HL-60/S4 treated with phorbol 12-myristate 13-acetate at 8.2 ng/mL for 4 days and 3 days (cell line): ENCODE data around the gene HS2ST1.

Experiments
- in situ Hi-C: fragments of 300-500 bp; cut with MboI; formaldehyde crosslinking; loops from 2 replicates; pipeline ENCODE4 v1.15.0; 2022; ENCODE audit warnings: low sequenced_read_pairs

HS2ST1 gene

DNA sequence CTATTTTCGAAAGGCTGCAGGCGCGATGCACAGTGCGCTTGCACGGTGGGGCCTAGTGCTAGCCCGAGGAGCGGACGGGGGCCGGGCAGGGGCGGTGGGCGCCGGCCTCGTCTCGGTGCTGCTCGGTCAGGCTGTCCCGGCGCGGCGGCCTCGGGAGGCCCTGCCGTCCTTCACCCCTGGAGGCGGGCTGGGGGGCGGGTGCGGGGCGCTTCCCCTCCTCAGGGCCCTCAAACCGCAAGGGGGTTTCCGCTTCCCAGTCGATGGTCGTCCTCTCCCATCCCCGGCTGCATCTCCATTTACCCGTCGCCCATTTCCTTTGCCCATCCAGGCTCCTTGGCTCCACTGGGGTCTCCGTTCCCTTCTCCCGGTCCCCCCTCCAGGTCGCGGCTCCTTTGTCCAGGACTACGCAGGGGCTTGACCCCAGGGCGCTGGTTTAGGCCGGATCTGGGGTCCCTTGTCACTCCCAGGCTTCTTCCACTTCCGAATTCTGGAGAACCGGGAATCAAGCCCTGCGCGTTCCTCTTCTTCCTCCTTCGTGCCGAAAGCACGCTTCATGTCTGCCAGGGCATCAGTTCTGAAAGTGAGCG is 217.9 kb downstream of the HS2ST1 start:
- in situ Hi-C loops = loop anchor here (25.0 kb wide), 1 partner anchor 830 kb away; no protein-coding TSS in a partner anchor

DNA sequence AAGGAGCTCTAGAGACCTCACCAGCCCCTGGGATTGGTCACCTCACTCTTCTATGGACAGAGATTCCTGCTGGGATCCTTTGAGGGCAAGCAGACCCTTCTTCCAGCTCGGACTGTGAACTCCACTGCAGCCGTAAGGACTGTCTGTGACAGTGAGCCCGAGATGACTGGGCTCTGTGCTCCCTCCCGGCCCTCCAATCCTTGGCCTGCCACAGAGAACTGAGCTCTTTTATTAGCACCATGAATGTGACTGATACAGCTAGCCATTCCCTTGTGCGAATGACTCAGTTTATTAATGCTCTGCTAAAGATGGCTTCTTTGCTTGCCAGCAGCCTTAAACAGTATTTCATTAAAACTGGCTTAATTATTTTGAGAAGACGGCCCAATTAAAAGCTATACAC is 219.6 kb downstream of the HS2ST1 start:
- in situ Hi-C loops = loop anchor here (25.0 kb wide), 1 partner anchor 828 kb away; no protein-coding TSS in a partner anchor

- in situ Hi-C loops = loop anchor here (25.0 kb wide), 1 partner anchor 828 kb away; no protein-coding TSS in a partner anchor
Measured at GRCh38 chr1:87134625-87135328, 220.3 kb downstream of the HS2ST1 start.

DNA sequence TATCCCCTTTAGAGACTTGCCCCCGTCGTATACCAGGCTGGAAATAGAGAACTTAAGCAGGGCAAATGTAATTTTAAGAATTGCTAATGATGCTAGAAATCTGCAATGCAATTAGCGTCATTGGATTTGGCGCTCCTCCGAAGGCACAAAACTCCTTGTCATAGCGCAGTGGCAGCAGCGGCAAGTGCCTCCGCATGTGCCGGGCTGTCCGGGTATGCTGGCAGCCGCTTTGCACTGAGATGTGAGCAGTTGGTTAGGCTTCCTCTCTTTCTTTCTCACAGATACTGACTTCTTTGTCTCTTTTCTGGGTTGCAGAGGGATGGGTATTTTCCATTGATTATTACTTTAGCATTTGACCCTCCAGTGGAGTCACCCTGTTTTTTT is 220.9 kb downstream of the HS2ST1 start:
- in situ Hi-C loops = loop anchor here (25.0 kb wide), 1 partner anchor 827 kb away; no protein-coding TSS in a partner anchor

DNA sequence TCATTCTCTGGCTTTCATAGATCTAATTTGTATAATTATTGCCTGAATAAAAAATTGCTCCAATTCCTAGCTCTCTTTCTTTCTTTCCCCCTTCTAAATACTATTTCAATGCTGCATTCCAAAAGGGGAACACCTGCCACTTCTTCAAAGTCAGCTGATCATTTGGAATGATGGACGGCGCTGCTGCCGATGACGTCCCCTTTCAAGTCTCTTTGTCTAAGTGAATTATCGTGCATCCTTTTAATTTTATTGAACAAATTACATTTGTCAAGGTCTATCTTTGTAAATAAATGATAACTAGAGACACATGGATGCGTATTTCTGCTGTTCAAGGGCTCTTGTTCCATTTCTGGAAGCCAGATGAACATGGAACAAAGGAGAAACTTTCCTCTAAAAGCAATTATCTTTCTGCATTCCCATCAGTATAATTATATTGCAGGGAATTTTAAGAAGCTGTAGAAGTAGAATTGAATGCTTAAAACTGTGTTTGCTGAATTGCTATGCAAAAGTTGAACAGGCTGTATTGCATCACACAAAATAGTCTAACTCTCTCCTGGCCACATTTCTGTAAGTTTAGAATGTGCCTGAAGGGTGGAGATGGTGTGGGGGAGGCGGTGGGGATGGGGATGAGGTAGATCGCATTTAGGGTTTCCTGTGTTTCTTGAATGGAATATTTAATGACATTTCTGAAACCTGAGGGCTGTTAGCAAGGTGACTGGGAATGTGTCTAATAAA is 222.3 kb downstream of the HS2ST1 start:
- in situ Hi-C loops = loop anchor here (25.0 kb wide), 1 partner anchor 826 kb away; no protein-coding TSS in a partner anchor

- in situ Hi-C loops = loop anchor here (25.0 kb wide), 1 partner anchor 825 kb away; no protein-coding TSS in a partner anchor
Measured at GRCh38 chr1:87137342-87137739, 222.9 kb downstream of the HS2ST1 start.

GRCh38 chr1:87140831-87141540 is 226.6 kb downstream of the HS2ST1 start:
- in situ Hi-C loops = loop anchor here (25.0 kb wide), 1 partner anchor 821 kb away; no protein-coding TSS in a partner anchor

DNA sequence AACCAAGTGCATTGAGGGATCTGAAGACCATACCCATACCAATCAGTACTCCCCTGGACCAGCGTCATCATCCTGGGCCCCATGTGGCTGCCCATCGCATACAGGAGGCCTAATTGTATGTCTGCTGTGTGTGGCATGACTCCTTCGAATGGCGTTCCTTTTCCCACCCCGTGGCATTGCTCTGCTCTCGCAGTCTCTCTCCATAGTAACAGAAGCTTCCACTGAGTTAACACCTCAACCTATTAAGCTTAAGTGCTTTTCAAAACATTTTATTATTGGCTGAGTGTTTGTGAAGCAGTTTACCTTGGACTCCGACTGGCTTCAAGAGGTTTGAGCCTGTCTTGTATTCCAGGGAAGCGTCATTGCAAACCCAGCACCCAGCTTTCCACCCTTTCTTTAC is 227.1 kb downstream of the HS2ST1 start:
- in situ Hi-C loops = loop anchor here (25.0 kb wide), 1 partner anchor 821 kb away; no protein-coding TSS in a partner anchor

DNA sequence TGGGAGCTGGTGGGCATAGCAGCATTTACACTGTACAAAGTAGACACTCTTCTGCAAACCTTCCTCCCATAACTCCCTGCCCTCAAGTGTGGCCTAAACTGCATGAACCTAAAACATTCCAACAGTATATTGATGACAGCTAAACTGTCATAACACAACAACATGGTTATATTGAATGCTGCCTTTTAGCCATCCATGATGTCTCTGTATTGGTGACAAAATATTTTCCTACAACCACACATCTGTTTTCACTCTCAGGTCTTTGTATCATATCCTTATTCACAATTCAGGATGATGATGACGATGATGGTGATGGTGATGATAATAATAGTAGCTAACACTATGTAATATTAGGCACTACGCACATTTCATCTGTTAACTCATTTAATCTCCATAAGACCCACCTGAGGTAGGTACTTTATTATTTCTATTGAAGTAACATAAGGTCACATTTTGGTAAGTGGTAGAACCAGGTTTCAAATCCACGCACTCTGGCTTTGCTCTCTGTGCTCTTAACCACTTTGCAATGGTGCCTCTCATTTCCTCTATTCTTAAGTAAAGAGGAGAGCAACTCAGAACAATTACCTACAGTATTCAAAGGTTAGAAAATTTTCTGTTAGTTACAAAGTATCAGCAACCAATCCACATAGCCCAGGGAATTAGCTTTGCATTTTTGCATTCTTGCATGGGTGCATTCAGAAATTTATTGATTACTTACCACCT is 229.1 kb downstream of the HS2ST1 start:
- in situ Hi-C loops = loop anchor here (25.0 kb wide), 1 partner anchor 819 kb away; no protein-coding TSS in a partner anchor

GRCh38 chr1:87144316-87144895 is 230.0 kb downstream of the HS2ST1 start:
- in situ Hi-C loops = loop anchor here (25.0 kb wide), 1 partner anchor 818 kb away; no protein-coding TSS in a partner anchor

DNA sequence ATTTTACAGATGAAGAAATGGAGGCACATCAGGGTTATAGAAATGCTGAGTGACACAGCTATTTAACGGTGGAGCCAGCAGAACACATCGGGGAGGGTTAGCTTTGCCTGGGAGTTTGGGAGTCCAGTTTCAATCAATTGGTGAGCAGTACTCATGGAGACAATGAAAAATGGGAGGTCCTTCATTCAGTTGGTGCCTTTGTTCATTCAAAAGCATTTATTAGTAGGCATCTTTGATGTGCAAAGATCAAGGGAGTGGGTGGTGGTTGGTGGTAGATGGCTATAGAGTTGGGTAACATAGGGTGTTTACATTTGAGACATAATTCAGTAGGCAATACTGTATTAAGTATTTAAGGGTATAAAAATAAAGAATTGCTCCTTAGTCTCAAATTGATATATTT is 230.5 kb downstream of the HS2ST1 start:
- in situ Hi-C loops = loop anchor here (25.0 kb wide), 1 partner anchor 817 kb away; no protein-coding TSS in a partner anchor

DNA sequence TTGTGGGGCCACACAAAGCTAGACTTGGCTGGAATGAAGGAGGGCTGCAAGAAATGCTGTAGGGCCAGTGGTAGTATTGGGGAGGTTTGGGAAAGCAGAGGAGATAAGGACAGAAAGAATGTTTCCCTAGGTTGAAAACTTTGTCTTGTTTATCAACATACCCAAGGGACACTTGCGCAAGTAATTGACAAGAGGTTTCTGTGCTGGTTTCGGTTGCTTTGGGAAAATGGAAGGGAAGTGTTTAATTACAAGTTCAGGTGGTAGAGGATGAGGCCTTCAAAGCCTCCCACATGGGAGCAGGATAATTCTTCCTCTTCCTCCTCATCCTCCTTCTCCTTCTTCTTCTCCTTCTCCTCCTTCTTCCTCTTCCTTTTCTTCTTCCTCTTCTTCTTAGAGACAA is 232.1 kb downstream of the HS2ST1 start:
- in situ Hi-C loops = loop anchor here (25.0 kb wide), 1 partner anchor 816 kb away; no protein-coding TSS in a partner anchor

DNA sequence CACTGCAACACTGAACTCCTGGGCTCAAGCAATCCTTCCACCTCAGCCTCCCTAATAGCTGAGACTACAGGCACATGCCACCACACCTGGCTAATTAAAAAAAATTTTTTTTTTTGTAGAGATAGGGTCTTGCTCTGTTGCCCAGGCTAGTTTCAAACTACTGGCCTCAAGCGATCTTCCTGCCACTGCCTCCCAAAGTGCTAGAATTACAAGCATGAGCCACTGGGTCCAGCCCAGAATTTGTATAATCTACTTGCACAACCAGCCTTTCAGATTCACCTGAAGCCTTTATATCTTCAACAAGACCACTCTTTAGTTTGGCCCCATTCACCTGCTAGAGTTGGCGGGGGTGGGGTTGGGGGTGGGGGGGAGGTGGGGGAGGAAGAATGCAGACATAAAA is 232.6 kb downstream of the HS2ST1 start:
- in situ Hi-C loops = loop anchor here (25.0 kb wide), 1 partner anchor 815 kb away; no protein-coding TSS in a partner anchor

DNA sequence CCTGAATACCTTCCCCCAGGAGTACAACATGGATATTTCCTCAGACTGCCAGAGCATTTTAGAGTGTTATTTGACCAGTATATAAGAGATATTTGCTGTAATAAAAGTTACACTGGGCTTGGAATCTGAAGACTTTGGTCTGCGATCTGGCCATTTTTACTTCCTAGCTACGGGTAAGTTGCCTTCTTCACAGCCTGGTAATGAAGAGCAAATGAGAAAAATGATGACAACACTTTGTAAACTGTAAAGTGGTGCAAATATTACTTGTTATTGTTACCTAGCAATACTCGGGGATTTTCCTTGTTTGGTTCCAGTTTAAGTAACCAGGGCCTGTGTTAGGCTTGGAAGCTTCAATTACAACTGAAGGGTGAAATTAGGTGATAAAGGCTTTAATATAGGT is 233.4 kb downstream of the HS2ST1 start:
- in situ Hi-C loops = loop anchor here (25.0 kb wide), 1 partner anchor 814 kb away; no protein-coding TSS in a partner anchor

GRCh38 chr1:87148661-87149060 is 234.2 kb downstream of the HS2ST1 start:
- in situ Hi-C loops = loop anchor here (25.0 kb wide), 1 partner anchor 814 kb away; no protein-coding TSS in a partner anchor

- in situ Hi-C loops = loop anchor here (25.0 kb wide), 1 partner anchor 813 kb away; no protein-coding TSS in a partner anchor
Measured at GRCh38 chr1:87149241-87150041, 235.0 kb downstream of the HS2ST1 start.

DNA sequence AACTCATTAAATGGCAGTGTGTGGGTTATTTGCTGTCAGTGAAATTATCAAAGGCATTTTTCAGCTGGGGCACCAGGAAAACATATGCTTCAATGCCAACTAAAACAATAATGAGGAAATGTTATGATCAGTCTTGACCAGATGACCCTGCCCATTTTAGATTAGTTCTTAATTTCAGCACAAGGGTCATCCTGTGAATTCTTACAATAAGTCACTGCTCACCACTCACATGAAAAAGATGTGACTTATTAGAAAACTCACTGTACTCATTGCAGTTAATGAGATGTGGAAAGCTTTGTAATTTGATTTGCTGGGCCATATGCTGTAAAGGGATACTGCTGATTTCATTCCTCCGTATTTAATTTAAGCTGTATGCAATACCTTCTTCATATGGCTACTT is 235.7 kb downstream of the HS2ST1 start:
- in situ Hi-C loops = no loop called here
